ENCODE measurements around the gene PTPN4.
"Not testable (repeated sequence)": the region's sequence is repeated elsewhere in the genome, so short reads cannot be mapped to it uniquely, and the experiment has no call there.

GRCh38 chr2:119996896-119997891 is 237.5 kb downstream of the PTPN4 start:
- TF ChIP-seq CTCF, EP300 (IDR thresholded peaks at IDR 0.05): not testable (repeated sequence)

Data from tibial nerve (tissue), 4 donors.